ENCODE results near the gene BBC3. TPM values are rescaled to one million over a fixed set of nuclear protein-coding genes. Genes with fewer than 3 reads are reported as not detected.
"Not testable (repeated sequence)": the region's sequence is repeated elsewhere in the genome, so short reads cannot be mapped to it uniquely, and the experiment has no call there.

Gene BBC3
- 35.3 TPM for polyA plus RNA-seq (2013, experiment 1 of 2)
- 24.8 TPM for polyA plus RNA-seq (2013, experiment 2 of 2)

GRCh38 chr19:47230921-47231214 lies at the start of gene BBC3:
Gene BBC3 (minus strand): TSS chr19:47231199. CDS start chr19:47228431, 2,768 bp downstream.
- Histone ChIP-seq H3K4me3 (ENCODE audit: extremely low read depth, insufficient read depth, low read length, poor library complexity, severe bottlenecking) (peak within 1 kb of the TSS; percentile 99), H3K4me1 (ENCODE audit: control insufficient read depth, insufficient read depth, low read length, poor library complexity, severe bottlenecking) (peaks cover 18% of the 10 kb centered on the region), H3K36me3 (ENCODE audit: control insufficient read depth, insufficient read depth, low read length) (no peaks in the 10 kb centered on the region), H3K9me3 (ENCODE audit: control insufficient read depth, low read length) (no peaks in the 10 kb centered on the region), H3K27ac (ENCODE audit: low read depth, low read length, severe bottlenecking) (peak within 1 kb of the TSS; percentile 74)
- WGBS, 2 experiments (ENCODE audit: insufficient coverage in 2 of 2): 0 to 1% methylated on average over 25 to 42 of the region's 43 CpGs

- WGBS, 2 experiments (ENCODE audit: insufficient coverage in 2 of 2): 88 to 96% methylated on average over 5 to 10 of the region's 13 CpGs
- Histone ChIP-seq H3K27ac (ENCODE audit: low read depth, low read length, severe bottlenecking) (no peak overlapping the region), H3K4me1 (ENCODE audit: control insufficient read depth, insufficient read depth, low read length, poor library complexity, severe bottlenecking) (peaks cover 15% of the 10 kb centered on the region), H3K4me3 (ENCODE audit: extremely low read depth, insufficient read depth, low read length, poor library complexity, severe bottlenecking) (no peak overlapping the region), H3K9me3 (ENCODE audit: control insufficient read depth, low read length) (no peaks in the 10 kb centered on the region), H3K36me3 (ENCODE audit: control insufficient read depth, insufficient read depth, low read length) (peaks cover 9% of the 10 kb centered on the region)
Measured at GRCh38 chr19:47280183-47280797, 49.3 kb upstream of the BBC3 start.

GRCh38 chr19:47276513-47276912 lies 45.5 kb upstream of the BBC3 start:
- not testable (repeated sequence) for H3K9me3 ChIP-seq (ENCODE audit: control insufficient read depth, low read length); H3K4me3 ChIP-seq (ENCODE audit: extremely low read depth, insufficient read depth, low read length, poor library complexity, severe bottlenecking); H3K27ac ChIP-seq (ENCODE audit: low read depth, low read length, severe bottlenecking); H3K36me3 ChIP-seq (ENCODE audit: control insufficient read depth, insufficient read depth, low read length)
- peaks cover 25% of the 10 kb centered on the region for H3K4me1 ChIP-seq (ENCODE audit: control insufficient read depth, insufficient read depth, low read length, poor library complexity, severe bottlenecking)
- WGBS, 2 experiments (ENCODE audit: insufficient coverage in 2 of 2): 100% methylated on average over 1 to 2 of the region's 3 CpGs

- H3K36me3 ChIP-seq (ENCODE audit: control insufficient read depth, insufficient read depth, low read length): peaks cover 13% of the 10 kb centered on the region
- H3K4me1 ChIP-seq (ENCODE audit: control insufficient read depth, insufficient read depth, low read length, poor library complexity, severe bottlenecking): peaks cover 25% of the 10 kb centered on the region
- H3K27ac ChIP-seq (ENCODE audit: low read depth, low read length, severe bottlenecking): no peak overlapping the region
- no peaks in the 10 kb centered on the region for H3K9me3 ChIP-seq (ENCODE audit: control insufficient read depth, low read length)
- WGBS, 2 experiments (ENCODE audit: insufficient coverage in 2 of 2): 78 to 87% methylated on average over 11 of the region's 13 CpGs
- peak overlapping the region; percentile 47 for H3K4me3 ChIP-seq (ENCODE audit: extremely low read depth, insufficient read depth, low read length, poor library complexity, severe bottlenecking)
Measured at GRCh38 chr19:47275791-47276461, 44.9 kb upstream of the BBC3 start.

- Histone ChIP-seq H3K4me3 (ENCODE audit: extremely low read depth, insufficient read depth, low read length, poor library complexity, severe bottlenecking) (peak overlapping the region; percentile 47), H3K9me3 (ENCODE audit: control insufficient read depth, low read length) (no peaks in the 10 kb centered on the region), H3K27ac (ENCODE audit: low read depth, low read length, severe bottlenecking) (no peak overlapping the region), H3K36me3 (ENCODE audit: control insufficient read depth, insufficient read depth, low read length) (peaks cover 21% of the 10 kb centered on the region), H3K4me1 (ENCODE audit: control insufficient read depth, insufficient read depth, low read length, poor library complexity, severe bottlenecking) (peaks cover 25% of the 10 kb centered on the region)
- 6 to 7% methylated on average over 59 to 77 of the region's 82 CpGs for WGBS, 2 experiments (ENCODE audit: insufficient coverage in 2 of 2)
Measured at GRCh38 chr19:47274891-47275761, 44.1 kb upstream of the BBC3 start.

- Histone ChIP-seq H3K36me3 (ENCODE audit: control insufficient read depth, insufficient read depth, low read length) (peaks cover 29% of the 10 kb centered on the region), H3K9me3 (ENCODE audit: control insufficient read depth, low read length) (no peaks in the 10 kb centered on the region), H3K4me3 (ENCODE audit: extremely low read depth, insufficient read depth, low read length, poor library complexity, severe bottlenecking) (peak within 1 kb of the TSS; percentile 60), H3K27ac (ENCODE audit: low read depth, low read length, severe bottlenecking) (peak within 1 kb of the TSS; percentile 96), H3K4me1 (ENCODE audit: control insufficient read depth, insufficient read depth, low read length, poor library complexity, severe bottlenecking) (peaks cover 25% of the 10 kb centered on the region)
- WGBS, 2 experiments (ENCODE audit: insufficient coverage in 2 of 2): 1% methylated on average over 24 to 28 of the region's 72 CpGs
Measured at GRCh38 chr19:47274071-47274890, 43.3 kb upstream of the BBC3 start, which contains the start of gene INAFM1. Gene INAFM1 (plus strand): TSS chr19:47274885. CDS start chr19:47274920, 35 bp downstream.

GRCh38 chr19:47273313-47274070 lies 42.5 kb upstream of the BBC3 start:
- peak overlapping the region; percentile 60 for H3K4me3 ChIP-seq (ENCODE audit: extremely low read depth, insufficient read depth, low read length, poor library complexity, severe bottlenecking)
- H3K9me3 ChIP-seq (ENCODE audit: control insufficient read depth, low read length): no peaks in the 10 kb centered on the region
- peak overlapping the region; percentile 96 for H3K27ac ChIP-seq (ENCODE audit: low read depth, low read length, severe bottlenecking)
- H3K4me1 ChIP-seq (ENCODE audit: control insufficient read depth, insufficient read depth, low read length, poor library complexity, severe bottlenecking): peaks cover 25% of the 10 kb centered on the region
- H3K36me3 ChIP-seq (ENCODE audit: control insufficient read depth, insufficient read depth, low read length): peaks cover 32% of the 10 kb centered on the region
- WGBS, 2 experiments (ENCODE audit: insufficient coverage in 2 of 2): 0 to 1% methylated on average over 37 to 38 of the region's 54 CpGs

GRCh38 chr19:47272448-47273312 lies 41.7 kb upstream of the BBC3 start:
- H3K4me1 ChIP-seq (ENCODE audit: control insufficient read depth, insufficient read depth, low read length, poor library complexity, severe bottlenecking): peaks cover 25% of the 10 kb centered on the region
- 26 to 39% methylated on average over 25 to 38 of the region's 42 CpGs for WGBS, 2 experiments (ENCODE audit: insufficient coverage in 2 of 2)
- H3K4me3 ChIP-seq (ENCODE audit: extremely low read depth, insufficient read depth, low read length, poor library complexity, severe bottlenecking): peak overlapping the region; percentile 60
- H3K9me3 ChIP-seq (ENCODE audit: control insufficient read depth, low read length): no peaks in the 10 kb centered on the region
- H3K27ac ChIP-seq (ENCODE audit: low read depth, low read length, severe bottlenecking): peak overlapping the region; percentile 96
- H3K36me3 ChIP-seq (ENCODE audit: control insufficient read depth, insufficient read depth, low read length): peaks cover 40% of the 10 kb centered on the region

- Histone ChIP-seq H3K4me1 (ENCODE audit: control insufficient read depth, insufficient read depth, low read length, poor library complexity, severe bottlenecking) (peaks cover 22% of the 10 kb centered on the region), H3K4me3 (ENCODE audit: extremely low read depth, insufficient read depth, low read length, poor library complexity, severe bottlenecking) (no peak overlapping the region), H3K9me3 (ENCODE audit: control insufficient read depth, low read length) (no peaks in the 10 kb centered on the region), H3K36me3 (ENCODE audit: control insufficient read depth, insufficient read depth, low read length) (peaks cover 47% of the 10 kb centered on the region), H3K27ac (ENCODE audit: low read depth, low read length, severe bottlenecking) (peak overlapping the region; percentile 96)
- WGBS, 2 experiments (ENCODE audit: insufficient coverage in 2 of 2): 84 to 85% methylated on average over 2 to 4 of the region's 6 CpGs
Measured at GRCh38 chr19:47271949-47272348, 41.0 kb upstream of the BBC3 start.
